GM12874 (cell line): ENCODE data around the gene NLGN1.

ENCODE experiments used
- TF ChIP-seq, protein P1 (sequence below): IDR thresholded peaks from 2 replicates; pipeline ENCODE4 v1.5.1; 2011; ENCODE audit warnings: low read depth, mild to moderate bottlenecking, control low read depth, low read length, moderate library complexity; ENCODE audit not compliant: insufficient read depth

NLGN1 gene

DNA sequence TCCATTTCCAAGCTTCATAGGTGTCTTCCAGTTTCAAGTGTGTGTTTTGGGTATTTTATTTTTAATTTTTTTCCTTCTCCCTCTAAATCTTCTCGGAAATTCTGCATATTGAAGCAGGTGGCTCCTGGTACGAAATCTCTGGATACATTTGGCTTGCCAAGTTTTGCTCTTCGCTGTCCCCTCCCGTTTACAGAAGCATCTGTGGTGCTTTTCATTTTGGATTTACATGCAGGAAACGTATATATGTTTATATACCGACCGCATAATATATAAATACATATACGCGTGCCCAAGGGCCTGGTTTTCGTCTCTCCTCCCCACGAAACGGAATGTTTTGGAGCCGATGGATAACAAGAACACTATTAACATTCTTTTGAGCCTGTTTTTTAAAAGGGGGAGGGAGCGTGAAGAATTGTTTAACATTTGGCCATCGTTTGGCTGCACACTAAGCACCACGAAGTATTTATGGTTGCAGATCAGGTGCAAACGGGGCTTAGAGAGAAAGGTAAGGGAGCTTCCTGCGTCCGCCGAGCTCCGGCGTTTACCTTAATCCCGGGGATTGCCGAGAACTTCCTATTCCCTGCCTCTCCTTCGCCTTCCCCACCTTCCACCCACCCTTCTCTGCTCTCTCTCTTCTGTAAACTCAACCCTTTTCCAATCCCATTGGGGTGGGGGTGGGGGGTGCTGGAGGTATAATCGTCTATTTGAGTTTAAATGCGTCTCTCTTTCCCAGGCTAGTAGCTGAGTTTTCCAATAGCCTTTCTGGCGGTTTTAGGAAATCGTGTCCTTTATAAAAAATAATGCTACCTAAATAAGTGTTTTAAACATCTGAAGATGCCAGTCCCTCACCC lies 1.1 kb upstream of the NLGN1 start:
- TF ChIP-seq, protein P1, sequence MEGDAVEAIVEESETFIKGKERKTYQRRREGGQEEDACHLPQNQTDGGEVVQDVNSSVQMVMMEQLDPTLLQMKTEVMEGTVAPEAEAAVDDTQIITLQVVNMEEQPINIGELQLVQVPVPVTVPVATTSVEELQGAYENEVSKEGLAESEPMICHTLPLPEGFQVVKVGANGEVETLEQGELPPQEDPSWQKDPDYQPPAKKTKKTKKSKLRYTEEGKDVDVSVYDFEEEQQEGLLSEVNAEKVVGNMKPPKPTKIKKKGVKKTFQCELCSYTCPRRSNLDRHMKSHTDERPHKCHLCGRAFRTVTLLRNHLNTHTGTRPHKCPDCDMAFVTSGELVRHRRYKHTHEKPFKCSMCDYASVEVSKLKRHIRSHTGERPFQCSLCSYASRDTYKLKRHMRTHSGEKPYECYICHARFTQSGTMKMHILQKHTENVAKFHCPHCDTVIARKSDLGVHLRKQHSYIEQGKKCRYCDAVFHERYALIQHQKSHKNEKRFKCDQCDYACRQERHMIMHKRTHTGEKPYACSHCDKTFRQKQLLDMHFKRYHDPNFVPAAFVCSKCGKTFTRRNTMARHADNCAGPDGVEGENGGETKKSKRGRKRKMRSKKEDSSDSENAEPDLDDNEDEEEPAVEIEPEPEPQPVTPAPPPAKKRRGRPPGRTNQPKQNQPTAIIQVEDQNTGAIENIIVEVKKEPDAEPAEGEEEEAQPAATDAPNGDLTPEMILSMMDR, result no peak

DNA sequence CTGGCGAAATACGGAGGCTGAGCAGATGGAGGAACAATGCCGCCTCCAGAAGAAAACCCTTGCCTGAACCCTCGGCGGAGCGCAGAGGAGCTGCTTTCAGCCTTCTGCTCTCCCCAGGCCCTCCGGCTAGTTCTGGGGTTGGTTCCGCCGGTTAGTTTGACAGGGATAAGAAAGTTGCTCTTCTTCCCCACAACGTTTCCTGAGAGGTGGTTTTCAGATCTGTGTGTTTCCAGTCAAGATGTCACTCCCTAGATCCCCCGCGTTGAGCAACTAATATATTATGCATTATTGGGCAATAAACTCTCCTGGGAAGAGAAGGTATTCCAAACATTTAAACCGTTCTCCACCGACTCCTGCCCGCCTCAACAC lies 551 bp downstream of the NLGN1 start:
- TF ChIP-seq, protein P1, result no peak

DNA sequence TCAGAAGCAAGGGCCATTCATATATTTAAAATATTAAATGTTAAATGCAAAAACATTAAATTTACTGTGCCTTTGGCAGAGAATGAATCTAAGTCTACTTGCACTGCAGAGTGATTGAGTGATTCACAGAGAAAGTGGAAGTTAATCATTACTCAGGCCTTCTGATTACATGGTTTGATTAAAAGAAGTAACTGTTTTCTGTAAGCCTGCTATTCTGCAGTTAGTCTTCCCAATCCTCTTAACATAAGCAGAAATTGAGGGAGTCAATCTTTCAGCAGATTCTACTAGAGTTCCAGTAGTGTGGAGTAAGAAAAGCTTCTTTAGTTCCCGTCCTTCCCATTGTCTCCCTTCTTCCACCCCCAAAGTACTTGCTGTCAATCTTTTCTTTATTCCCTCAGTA lies 1.5 kb downstream of the NLGN1 start:
- TF ChIP-seq, protein P1, result no peak

DNA sequence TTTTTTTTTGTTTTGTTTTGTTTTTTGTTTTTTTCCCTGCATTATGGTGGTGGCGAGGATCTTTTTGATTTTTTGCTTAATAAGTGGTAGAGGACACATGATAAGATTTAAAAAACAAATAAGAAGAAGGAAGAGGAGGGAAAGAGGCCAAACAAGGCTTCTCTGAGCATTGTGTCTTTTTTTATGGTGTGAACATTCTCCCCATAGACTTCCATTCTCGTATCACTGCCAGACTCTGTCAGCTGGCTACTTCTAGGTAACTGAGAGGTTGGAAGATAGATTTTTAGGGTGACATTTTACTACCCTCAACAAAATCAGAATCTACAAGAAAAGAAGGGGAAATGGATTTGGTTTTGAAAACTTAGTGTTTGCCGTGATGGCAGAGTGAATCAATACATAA lies 3.8 kb downstream of the NLGN1 start:
- TF ChIP-seq, protein P1, result no peak

DNA sequence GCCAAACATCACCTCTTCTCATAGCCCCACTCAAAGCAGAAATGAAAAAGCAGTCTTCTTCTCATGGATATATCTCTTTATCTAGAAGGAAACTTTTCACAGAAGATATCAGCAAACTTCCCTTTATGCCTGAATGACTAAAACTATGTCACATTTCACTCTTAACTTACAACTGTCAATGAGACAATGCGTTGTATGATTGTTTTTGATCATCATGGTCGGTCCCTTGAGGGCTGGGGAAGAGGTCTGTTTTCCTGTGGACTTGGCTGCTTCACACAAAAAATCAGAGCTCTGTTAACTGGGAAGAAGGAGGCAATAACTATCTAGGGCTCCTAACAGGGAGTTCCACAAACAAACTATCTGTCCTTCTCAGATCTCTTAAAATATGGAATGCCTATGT lies 5.1 kb downstream of the NLGN1 start:
- TF ChIP-seq, protein P1, result no peak

DNA sequence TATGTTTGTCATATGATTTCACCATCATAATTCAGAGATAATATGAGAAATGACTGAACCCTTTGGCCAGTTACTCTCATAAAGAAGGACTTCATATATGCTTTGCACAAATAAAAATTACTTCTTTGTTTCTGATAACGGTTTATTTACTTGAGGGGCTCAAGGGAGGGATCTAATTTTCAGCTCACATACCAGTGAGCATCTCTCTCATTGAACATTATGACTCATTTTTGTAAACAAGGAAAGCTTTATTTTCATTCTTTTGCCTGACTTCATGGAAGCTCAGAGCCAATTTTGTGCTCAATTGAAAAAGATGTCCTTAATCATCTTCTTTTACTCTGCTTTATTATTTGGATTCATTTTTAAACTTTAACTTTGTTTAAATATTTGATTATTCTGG lies 5.8 kb downstream of the NLGN1 start:
- TF ChIP-seq, protein P1, result no peak

DNA sequence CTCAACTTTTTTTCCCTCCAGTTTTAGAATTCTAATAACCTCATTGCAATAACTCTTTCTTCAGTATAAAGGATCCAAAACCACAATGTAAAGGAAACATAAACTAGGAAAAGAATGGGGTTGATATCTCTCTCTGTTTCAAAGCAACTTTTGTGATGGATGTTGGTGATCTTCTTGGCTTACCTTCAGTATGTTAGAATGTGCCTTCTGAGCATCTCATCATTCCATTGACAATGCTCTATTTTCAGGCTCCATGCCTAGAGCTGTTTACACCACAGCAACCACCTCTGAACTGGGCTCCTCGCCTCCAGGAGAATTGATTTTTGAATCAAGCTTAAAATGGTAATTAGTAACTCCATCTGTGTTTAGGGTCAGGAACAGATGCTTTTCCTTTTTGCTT lies 6.6 kb downstream of the NLGN1 start:
- TF ChIP-seq, protein P1, result no peak
